Measurements from ENCODE around the gene TMTC2.

Gene TMTC2

GRCh38 chr12:82781309-82781997, 94.7 kb downstream of the TMTC2 start:
- H3K4me3 ChIP-seq (replicated peaks; ENCODE audit: low read depth, low read length), result no peak overlapping the region
- H3K36me3 ChIP-seq (ENCODE audit: control insufficient read depth, insufficient read depth, low read length), result no peaks in the 10 kb centered on the region
- TF ChIP-seq CTCF (IDR thresholded peaks at IDR 0.05; ENCODE audit: insufficient read depth, low read length, poor library complexity, severe bottlenecking), result no peak
- DNase-seq (ENCODE audit: extremely low read depth, insufficient read length), result no peak
- H3K27me3 ChIP-seq (replicated peaks; ENCODE audit: control insufficient read depth, insufficient read depth, low read length), result no peaks in the 10 kb centered on the region

GRCh38 chr12:82783435-82783834, 96.7 kb downstream of the TMTC2 start:
- Histone ChIP-seq H3K4me3 (replicated peaks; ENCODE audit: low read depth, low read length) (no peak overlapping the region), H3K36me3 (ENCODE audit: control insufficient read depth, insufficient read depth, low read length) (no peaks in the 10 kb centered on the region), H3K27me3 (replicated peaks; ENCODE audit: control insufficient read depth, insufficient read depth, low read length) (no peaks in the 10 kb centered on the region)
- no peak for TF ChIP-seq CTCF (IDR thresholded peaks at IDR 0.05; ENCODE audit: insufficient read depth, low read length, poor library complexity, severe bottlenecking)
- DNase-seq (ENCODE audit: extremely low read depth, insufficient read length), result no peak

DNA sequence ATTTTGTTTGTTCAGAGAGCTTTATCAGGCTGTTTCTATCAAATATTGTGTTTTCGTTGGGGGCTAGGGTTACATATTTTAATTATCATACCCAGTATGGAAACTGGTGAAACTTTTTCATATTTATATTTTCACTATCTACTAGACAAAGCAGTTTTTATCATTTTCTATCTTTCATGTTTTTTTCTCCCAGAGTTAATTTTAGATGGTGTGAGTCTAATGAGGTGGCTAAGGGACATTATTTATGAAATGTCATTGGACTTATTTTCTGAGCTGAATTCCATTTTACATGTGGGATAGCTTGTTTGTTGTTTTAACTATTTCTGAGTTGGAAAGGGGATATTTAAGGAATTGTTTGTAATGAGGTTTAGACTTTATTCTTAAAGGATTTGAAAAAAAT, 100.3 kb downstream of the TMTC2 start:
- Histone ChIP-seq H3K4me3 (replicated peaks; ENCODE audit: low read depth, low read length) (no peak overlapping the region), H3K36me3 (ENCODE audit: control insufficient read depth, insufficient read depth, low read length) (no peaks in the 10 kb centered on the region), H3K27me3 (replicated peaks; ENCODE audit: control insufficient read depth, insufficient read depth, low read length) (no peaks in the 10 kb centered on the region)
- DNase-seq (ENCODE audit: extremely low read depth, insufficient read length), result no peak
- no peak for TF ChIP-seq CTCF (IDR thresholded peaks at IDR 0.05; ENCODE audit: insufficient read depth, low read length, poor library complexity, severe bottlenecking)

DNA sequence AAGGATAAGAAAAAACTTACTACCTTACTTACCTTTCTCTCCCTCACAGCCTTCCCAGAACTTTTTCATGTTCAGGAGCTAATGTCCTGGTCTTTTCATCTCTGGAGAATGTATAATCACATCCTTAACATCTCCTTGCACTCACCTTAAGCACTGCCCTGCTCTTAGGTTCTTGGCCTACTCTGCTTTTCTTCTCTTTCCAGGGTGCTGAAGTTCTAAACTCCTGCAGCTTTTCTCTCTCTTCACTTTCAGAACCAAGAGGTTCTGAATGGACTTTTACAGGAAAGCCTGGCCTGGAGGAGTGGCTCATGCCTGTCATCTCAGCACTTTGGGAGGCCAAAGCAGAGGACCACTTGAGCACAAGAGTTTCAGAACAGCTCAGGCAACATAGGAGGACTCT, 101.9 kb downstream of the TMTC2 start:
- no peaks in the 10 kb centered on the region for H3K36me3 ChIP-seq (ENCODE audit: control insufficient read depth, insufficient read depth, low read length)
- TF ChIP-seq CTCF (IDR thresholded peaks at IDR 0.05; ENCODE audit: insufficient read depth, low read length, poor library complexity, severe bottlenecking), result no peak
- DNase-seq (ENCODE audit: extremely low read depth, insufficient read length), result no peak

GRCh38 chr12:82789674-82790073, 103.0 kb downstream of the TMTC2 start:
- Histone ChIP-seq H3K27me3 (replicated peaks; ENCODE audit: control insufficient read depth, insufficient read depth, low read length) (no peaks in the 10 kb centered on the region), H3K4me3 (replicated peaks; ENCODE audit: low read depth, low read length) (no peak overlapping the region), H3K36me3 (ENCODE audit: control insufficient read depth, insufficient read depth, low read length) (no peaks in the 10 kb centered on the region)
- TF ChIP-seq CTCF (IDR thresholded peaks at IDR 0.05; ENCODE audit: insufficient read depth, low read length, poor library complexity, severe bottlenecking), result no peak
- DNase-seq (ENCODE audit: extremely low read depth, insufficient read length), result no peak

More for the DNA sequence above, 101.9 kb downstream of the TMTC2 start:
- Histone ChIP-seq H3K27me3 (replicated peaks; ENCODE audit: control insufficient read depth, insufficient read depth, low read length) (no peaks in the 10 kb centered on the region), H3K4me3 (replicated peaks; ENCODE audit: low read depth, low read length) (no peak overlapping the region)

All from GM06990 (cell line).